HG02938 (cell line): Measurements from ENCODE around the gene RMDN3.

Experiments used
- ATAC-seq: cut with Tn5 transposase; IDR thresholded peaks from one replicate; pipeline ENCODE4 v1.9.1; 2021; ENCODE audit warnings: mild to moderate bottlenecking, moderate library complexity; ENCODE audit not compliant: unreplicated experiment

The RMDN3 gene

GRCh38 chr15:40754883-40755811, at the start of gene RMDN3:
RMDN3 (minus strand) TSS chr15:40755254; CDS start chr15:40754783, 471 bp downstream.
- ATAC-seq = peak; percentile 74

- ATAC-seq = no peak
Measured at GRCh38 chr15:40803688-40804087, 48.6 kb upstream of the RMDN3 start.

- no peak for ATAC-seq
Measured at GRCh38 chr15:40803076-40803475, 48.0 kb upstream of the RMDN3 start.

- ATAC-seq = no peak
Measured at GRCh38 chr15:40799523-40799922, 44.5 kb upstream of the RMDN3 start.

- no peak for ATAC-seq
Measured at GRCh38 chr15:40796512-40796911, 41.5 kb upstream of the RMDN3 start.

GRCh38 chr15:40796041-40796440, 41.0 kb upstream of the RMDN3 start:
- no peak for ATAC-seq

GRCh38 chr15:40793216-40793989, 38.3 kb upstream of the RMDN3 start:
- no peak for ATAC-seq

GRCh38 chr15:40792394-40792793, 37.3 kb upstream of the RMDN3 start:
- ATAC-seq = no peak

- ATAC-seq = no peak
Measured at GRCh38 chr15:40790718-40791117, 35.7 kb upstream of the RMDN3 start.

- no peak for ATAC-seq
Measured at GRCh38 chr15:40789999-40790398, 34.9 kb upstream of the RMDN3 start.

- ATAC-seq = no peak
Measured at GRCh38 chr15:40789119-40789518, 34.1 kb upstream of the RMDN3 start.

GRCh38 chr15:40787991-40788390, 32.9 kb upstream of the RMDN3 start:
- ATAC-seq = no peak

- ATAC-seq = no peak
Measured at GRCh38 chr15:40787344-40787841, 32.3 kb upstream of the RMDN3 start.

- no peak for ATAC-seq
Measured at GRCh38 chr15:40785814-40786213, 30.8 kb upstream of the RMDN3 start.

GRCh38 chr15:40785164-40785563, 30.1 kb upstream of the RMDN3 start:
- ATAC-seq = no peak

- no peak for ATAC-seq
Measured at GRCh38 chr15:40782609-40783227, 27.7 kb upstream of the RMDN3 start.

- no peak for ATAC-seq
Measured at GRCh38 chr15:40776537-40777141, 21.6 kb upstream of the RMDN3 start.

- no peak for ATAC-seq
Measured at GRCh38 chr15:40775740-40776536, 20.9 kb upstream of the RMDN3 start.

- no peak for ATAC-seq
Measured at GRCh38 chr15:40775007-40775406, 20.0 kb upstream of the RMDN3 start.

- ATAC-seq = no peak
Measured at GRCh38 chr15:40773902-40774301, 18.8 kb upstream of the RMDN3 start.
